ENCODE results near the gene FGD4. TPM values are rescaled to one million over a fixed set of nuclear protein-coding genes. Genes with fewer than 3 reads are reported as not detected.

FGD4 gene
- total and polyA plus RNA-seq, 7 donors: 7.8 to 19.1 (median 11.3) TPM

DNA sequence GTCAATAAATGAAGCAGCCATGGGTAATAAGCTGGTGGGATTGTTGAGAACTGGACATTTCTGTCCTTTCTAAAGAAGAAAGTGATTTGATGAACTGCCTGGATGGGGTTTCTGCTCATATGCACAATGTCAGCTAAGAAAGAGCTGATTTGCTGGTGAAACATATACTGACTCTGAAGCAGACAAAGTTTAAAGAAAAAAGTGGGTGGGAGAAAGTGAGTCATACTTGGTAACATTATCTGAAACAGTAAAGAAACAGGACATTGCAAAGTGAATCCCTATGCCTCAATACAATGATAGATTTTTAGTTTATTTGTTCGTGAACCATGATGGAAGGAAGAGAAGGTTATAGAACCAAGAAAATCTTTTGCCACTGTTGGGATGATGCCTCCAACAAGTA lies 184.2 kb downstream of the FGD4 start:
- intact Hi-C loops (cut with DNase I): no loop called here
- no peak overlapping the region for H3K4me3 ChIP-seq
- no peak for DNase-seq
- TF ChIP-seq POLR2A (IDR thresholded peaks at IDR 0.05): no peak
- no peak for TF ChIP-seq CTCF (IDR thresholded peaks at IDR 0.05)
- no peak for TF ChIP-seq EP300 (IDR thresholded peaks at IDR 0.05)
- TF ChIP-seq POLR2AphosphoS5 (IDR thresholded peaks at IDR 0.05): no peak
- H3K4me1 ChIP-seq: no peaks in the 10 kb centered on the region
- H3K27me3 ChIP-seq: no peaks in the 10 kb centered on the region
- H3K27ac ChIP-seq: no peak overlapping the region
- peaks cover 0 to 5% (median 0%) of the 10 kb centered on the region in 4 donors for H3K36me3 ChIP-seq
- WGBS, 2 donors: 91 to 92% methylated on average over 1 of the region's 1 CpG
- no peaks in the 10 kb centered on the region for H3K9me3 ChIP-seq

GRCh38 chr12:32585680-32586079 lies 186.3 kb downstream of the FGD4 start:
- H3K9me3 ChIP-seq: no peaks in the 10 kb centered on the region
- H3K27ac ChIP-seq: no peak overlapping the region
- TF ChIP-seq EP300 (IDR thresholded peaks at IDR 0.05) (no peak), CTCF (IDR thresholded peaks at IDR 0.05) (no peak), POLR2AphosphoS5 (IDR thresholded peaks at IDR 0.05) (no peak), POLR2A (IDR thresholded peaks at IDR 0.05) (no peak)
- no peak overlapping the region for H3K4me3 ChIP-seq
- no peaks in the 10 kb centered on the region for H3K27me3 ChIP-seq
- H3K4me1 ChIP-seq: no peaks in the 10 kb centered on the region
- DNase-seq: no peak
- WGBS, 2 donors: 94 to 95% methylated on average over 5 of the region's 5 CpGs
- intact Hi-C loops (cut with DNase I): no loop called here
- H3K36me3 ChIP-seq: no peaks in the 10 kb centered on the region

DNA sequence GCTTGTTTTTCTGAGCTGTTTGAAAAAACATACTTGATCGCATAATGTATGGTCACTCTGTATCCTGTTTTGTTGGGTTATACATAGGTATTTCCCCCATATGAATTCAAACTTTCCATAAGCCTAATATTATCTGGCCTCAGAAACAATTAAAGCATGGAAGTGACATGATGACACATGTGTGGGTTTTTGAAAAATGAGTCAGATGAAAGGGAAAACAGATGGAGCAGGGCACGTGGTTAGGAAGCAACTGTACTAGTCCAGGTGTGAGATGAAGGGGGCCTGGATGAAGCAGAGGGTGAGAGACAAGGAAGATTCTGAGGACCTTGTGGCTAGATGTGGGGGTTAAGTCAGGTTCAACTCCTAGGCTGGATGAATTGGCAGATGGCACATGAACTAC lies 187.0 kb downstream of the FGD4 start:
- DNase-seq: no peak
- H3K36me3 ChIP-seq: no peaks in the 10 kb centered on the region
- no peaks in the 10 kb centered on the region for H3K4me1 ChIP-seq
- H3K9me3 ChIP-seq: no peaks in the 10 kb centered on the region
- WGBS, 2 donors: 59 to 80% methylated on average over 2 of the region's 2 CpGs
- no peaks in the 10 kb centered on the region for H3K27me3 ChIP-seq
- H3K27ac ChIP-seq: no peak overlapping the region
- TF ChIP-seq CTCF (IDR thresholded peaks at IDR 0.05) (no peak), EP300 (IDR thresholded peaks at IDR 0.05) (no peak), POLR2AphosphoS5 (IDR thresholded peaks at IDR 0.05) (no peak), POLR2A (IDR thresholded peaks at IDR 0.05) (no peak)
- H3K4me3 ChIP-seq: no peak overlapping the region
- intact Hi-C loops (cut with DNase I): no loop called here

DNA sequence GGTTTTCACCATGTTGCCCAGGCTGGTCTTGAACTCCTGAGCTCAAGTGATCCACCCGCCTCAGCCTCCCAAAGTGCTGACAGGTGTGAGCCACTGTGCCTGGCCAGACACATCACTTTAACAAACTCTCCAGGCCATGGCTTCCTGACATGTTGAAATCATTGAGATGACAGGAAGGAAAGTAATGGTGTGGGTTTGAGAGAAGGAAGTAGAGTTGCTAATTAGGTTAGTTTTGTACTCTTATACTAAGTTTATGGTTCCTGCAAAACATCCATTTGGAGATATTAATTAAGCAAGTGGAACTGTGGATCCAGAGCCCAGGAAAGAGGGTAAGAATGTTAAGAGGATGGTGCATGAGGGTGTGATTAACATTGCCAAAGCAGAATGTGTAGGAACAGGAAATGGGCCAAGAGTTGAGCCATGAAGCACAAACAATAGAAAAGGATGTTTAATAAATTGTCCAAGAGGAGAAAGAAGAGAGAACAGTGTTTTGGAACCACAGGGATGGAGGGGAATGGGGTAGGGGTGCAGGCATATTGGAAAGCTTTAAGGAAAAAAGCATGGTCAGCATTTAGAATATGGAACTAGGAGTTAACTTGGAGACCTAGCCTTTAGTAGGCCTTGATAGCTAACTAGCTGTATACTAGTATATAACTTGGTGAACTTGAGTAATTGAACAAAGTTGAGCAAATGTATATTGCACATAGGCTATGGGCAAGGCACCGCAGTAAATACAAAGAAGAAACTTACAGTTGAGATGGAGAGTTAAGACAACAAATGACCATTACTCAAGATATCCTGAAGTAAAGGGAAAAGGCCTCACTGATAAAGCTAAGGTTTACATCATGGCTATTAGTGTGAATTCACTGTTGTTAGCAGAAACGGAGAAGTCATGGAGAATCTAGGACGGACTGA lies 188.5 kb downstream of the FGD4 start:
- no peak for DNase-seq
- intact Hi-C loops (cut with DNase I): no loop called here
- no peaks in the 10 kb centered on the region for H3K4me1 ChIP-seq

More for the DNA sequence above, 188.5 kb downstream of the FGD4 start:
- Histone ChIP-seq H3K27ac (no peak overlapping the region), H3K27me3 (no peaks in the 10 kb centered on the region), H3K4me3 (no peak overlapping the region), H3K36me3 (no peaks in the 10 kb centered on the region), H3K9me3 (no peaks in the 10 kb centered on the region)
- 90 to 94% methylated on average over 4 of the region's 4 CpGs for WGBS, 2 donors
- TF ChIP-seq CTCF (IDR thresholded peaks at IDR 0.05): no peak
- no peak for TF ChIP-seq POLR2AphosphoS5 (IDR thresholded peaks at IDR 0.05)
- TF ChIP-seq POLR2A (IDR thresholded peaks at IDR 0.05): no peak
- no peak for TF ChIP-seq EP300 (IDR thresholded peaks at IDR 0.05)
